IMR-90 (cell line): ENCODE data around the gene SBF2. TPM values are rescaled to one million over a fixed set of nuclear protein-coding genes. Genes with fewer than 3 reads are reported as not detected.

Experiments used
- ATAC-seq: fragments of 200-7000 bp; cut with Tn5 transposase; 2 replicates; pipeline ENCODE4 v1.9.1; 2020; ENCODE audit warnings: low read depth, mild to moderate bottlenecking, moderate library complexity
- BruUV-seq: library from RNA; stranded (reverse); fragments of 400-500 nt; replicated peaks from 2 replicates; lab custom pipeline; 2021; lab: Mats Ljungman, UMichigan
- CTCF ChIA-PET: fragments of 300-600 bp; formaldehyde crosslinking; extraction: SDS; loops from one replicate; lab custom pipeline; 2021; ENCODE audit warnings: antibody characterized with exemption; lab: Yijun Ruan, JAX
- POLR2A ChIA-PET: fragments of 300-600 bp; sonication (Branson Sonifier 250); formaldehyde crosslinking; loops from one replicate; lab custom pipeline; 2022; ENCODE audit warnings: antibody characterized with exemption; ENCODE audit not compliant: unreplicated experiment; lab: Charles Lee
- DNase-seq: peaks from one replicate; pipeline ENCODE4 v3.0.0; 2013
- H2AFZ ChIP-seq: replicated peaks from 2 replicates; pipeline ENCODE3; 2013; ENCODE audit warnings: low read length, mild to moderate bottlenecking; ENCODE audit not compliant: poor library complexity
- H2AK5ac ChIP-seq: 2 replicates; pipeline ENCODE4 v1.6.1; 2013; ENCODE audit warnings: low read depth, low read length, inconsistent platforms
- H2AK9ac ChIP-seq: replicated peaks from 2 replicates; pipeline ENCODE3; 2013; ENCODE audit warnings: mild to moderate bottlenecking, low read depth, low read length, moderate library complexity; ENCODE audit not compliant: poor library complexity
- H2BK120ac ChIP-seq: 2 replicates; pipeline ENCODE4 v1.6.1; 2013; ENCODE audit warnings: low read depth, low read length, inconsistent platforms
- H2BK15ac ChIP-seq: 3 replicates; pipeline ENCODE4 v1.6.1; 2013; ENCODE audit warnings: low read depth, low read length, inconsistent platforms
- H2BK20ac ChIP-seq: 2 replicates; pipeline ENCODE4 v1.6.1; 2013; ENCODE audit warnings: low read depth, mild to moderate bottlenecking, inconsistent platforms, low read length, moderate library complexity
- H2BK5ac ChIP-seq: 2 replicates; pipeline ENCODE4 v1.6.1; 2013; ENCODE audit warnings: mild to moderate bottlenecking, low read depth, low read length, inconsistent platforms; ENCODE audit not compliant: poor library complexity, severe bottlenecking
- H3K14ac ChIP-seq: replicated peaks from 2 replicates; pipeline ENCODE4 v1.6.1; 2013; ENCODE audit warnings: low read depth, low read length, inconsistent platforms
- H3K18ac ChIP-seq: 2 replicates; pipeline ENCODE4 v1.6.1; 2013; ENCODE audit warnings: low read depth, low read length, control low read depth
- H3K23ac ChIP-seq: 2 replicates; pipeline ENCODE4 v1.6.1; 2013; ENCODE audit warnings: low read depth, low read length, inconsistent platforms
- H3K27ac ChIP-seq: 2 replicates; pipeline ENCODE4 v1.5.1; 2013; ENCODE audit warnings: mild to moderate bottlenecking, control low read depth, low read length; ENCODE audit not compliant: insufficient read depth
- H3K27me3 ChIP-seq: 2 replicates; pipeline ENCODE4 v1.6.1; 2013; ENCODE audit warnings: low read length; ENCODE audit not compliant: control insufficient read depth, insufficient read depth
- H3K36me3 ChIP-seq: 2 replicates; pipeline ENCODE4 v1.6.1; 2013; ENCODE audit warnings: low read length, mixed read lengths; ENCODE audit not compliant: control insufficient read depth, insufficient read depth
- H3K4ac ChIP-seq: 2 replicates; pipeline ENCODE4 v1.6.1; 2013; ENCODE audit warnings: low read depth, low read length, inconsistent platforms
- H3K4me1 ChIP-seq: 2 replicates; pipeline ENCODE4 v1.6.1; 2013; ENCODE audit warnings: low read length, mixed read lengths; ENCODE audit not compliant: control insufficient read depth, insufficient read depth
- H3K4me2 ChIP-seq: 2 replicates; pipeline ENCODE4 v1.6.1; 2013; ENCODE audit warnings: low read depth, mild to moderate bottlenecking, control low read depth, low read length, moderate library complexity
- H3K4me3 ChIP-seq: 2 replicates; pipeline ENCODE4 v1.5.1; 2013; ENCODE audit warnings: low read depth, mild to moderate bottlenecking, control low read depth, low read length, moderate library complexity; ENCODE audit not compliant: insufficient read depth
- H3K56ac ChIP-seq: 2 replicates; pipeline ENCODE4 v1.6.1; 2013; ENCODE audit warnings: low read length, inconsistent platforms; ENCODE audit not compliant: insufficient read depth; ENCODE audit errors: extremely low read depth
- H3K79me1 ChIP-seq, 2 experiments: 2 replicates each; pipeline ENCODE4 v1.6.1; 2013; ENCODE audit warnings: low read length in 2 of 2, inconsistent platforms in 1 of 2, low read depth in 1 of 2
- H3K9ac ChIP-seq: 2 replicates; pipeline ENCODE4 v1.6.1; 2013; ENCODE audit warnings: low read depth, low read length, control low read depth
- H3K9me1 ChIP-seq: 2 replicates; pipeline ENCODE4 v1.6.1; 2013; ENCODE audit warnings: low read length, inconsistent platforms; ENCODE audit not compliant: insufficient read depth
- H3K9me3 ChIP-seq: 2 replicates; pipeline ENCODE4 v1.6.1; 2013; ENCODE audit warnings: low read length; ENCODE audit not compliant: control insufficient read depth, insufficient read depth
- H4K20me1 ChIP-seq: 2 replicates; pipeline ENCODE4 v1.6.1; 2013; ENCODE audit warnings: low read length, inconsistent platforms; ENCODE audit not compliant: insufficient read depth
- H4K5ac ChIP-seq: 2 replicates; pipeline ENCODE4 v1.6.1; 2013; ENCODE audit warnings: mild to moderate bottlenecking, low read depth, low read length, control low read depth
- H4K8ac ChIP-seq, 2 experiments: 2 replicates each; pipeline ENCODE4 v1.6.1; 2013; ENCODE audit warnings: low read depth in 2 of 2, low read length in 2 of 2, control low read depth in 1 of 2, inconsistent platforms in 1 of 2
- H4K91ac ChIP-seq: 2 replicates; pipeline ENCODE4 v1.6.1; 2013; ENCODE audit warnings: low read depth, low read length, inconsistent platforms; ENCODE audit not compliant: insufficient read depth
- BHLHE40 ChIP-seq: fragments of 150-350 bp; IDR thresholded peaks from 2 replicates; pipeline ENCODE4 v1.6.1; 2016; ENCODE audit warnings: mild to moderate bottlenecking, low read depth, low read length
- CEBPB ChIP-seq: IDR thresholded peaks from 2 replicates; pipeline ENCODE4 v1.6.1; 2012; ENCODE audit warnings: low read depth, low read length, improper control_type of control experiment
- MAFK ChIP-seq: IDR thresholded peaks from 2 replicates; pipeline ENCODE4 v1.6.1; 2012; ENCODE audit warnings: low read depth, low read length, improper control_type of control experiment
- MAZ ChIP-seq: IDR thresholded peaks from 2 replicates; pipeline ENCODE4 v1.6.1; 2012; ENCODE audit warnings: low read depth, mild to moderate bottlenecking, low read length, improper control_type of control experiment, moderate library complexity, borderline replicate concordance
- NFE2L2 ChIP-seq: fragments of 150-350 bp; IDR thresholded peaks from 2 replicates; pipeline ENCODE4 v1.6.1; 2016; ENCODE audit warnings: low read depth, mild to moderate bottlenecking, low read length
- POLR2A ChIP-seq: IDR thresholded peaks from 2 replicates; pipeline ENCODE4 v1.6.1; 2012; ENCODE audit warnings: mild to moderate bottlenecking, low read depth, low read length
- RAD21 ChIP-seq: IDR thresholded peaks from 2 replicates; pipeline ENCODE4 v1.6.1; 2012; ENCODE audit warnings: low read length, improper control_type of control experiment
- WGBS, 2 experiments: methylation state at CpG; one replicate each; pipeline versions ENCODE4 v1.1.5 to v1.1.7; 2013; ENCODE audit warnings: missing lambda C conversion rate in 2 of 2; ENCODE audit not compliant: insufficient read length in 1 of 2; ENCODE audit errors: extremely low coverage in 2 of 2; 5-methylcytosine and 5-hydroxymethylcytosine counted together
- dilution Hi-C: fragments of 300-500 bp; cut with HindIII; formaldehyde crosslinking; loops from one replicate; pipeline ENCODE4 v1.14.3; 2018; ENCODE audit warnings: low sequenced_read_pairs; ENCODE audit not compliant: unreplicated experiment
- in situ Hi-C: fragments of 300-500 bp; cut with MboI; formaldehyde crosslinking; loops from 3 replicates; pipeline ENCODE4 v1.14.3; 2019; ENCODE audit warnings: low sequenced_read_pairs, inconsistent platforms, mixed read lengths
- intact Hi-C: fragments of 100-400 bp; cut with micrococcal nuclease; formaldehyde crosslinking; loops from 2 replicates; pipeline ENCODE4 v1.10.0; 2022
- polyA plus RNA-seq, 3 experiments: library from polyadenylated mRNA; depleted of rRNA; stranded (reverse); fragments of >200 nt; gene quantifications; 2 replicates each; pipeline ENCODE4 v1.2.3, GENCODE V29; 2012; ENCODE audit warnings: low replicate concordance in 1 of 3
- total RNA-seq: library from RNA; depleted of rRNA; stranded (reverse); fragments of >200 nt; gene quantifications from 2 replicates; pipeline ENCODE4 v1.2.3, GENCODE V29; 2012
- TF ChIP-seq, protein P1 (sequence below): fragments of 150-350 bp; IDR thresholded peaks from 2 replicates; pipeline ENCODE4 v1.6.1; 2016; ENCODE audit warnings: low read depth, mild to moderate bottlenecking, low read length, moderate library complexity, borderline replicate concordance

The SBF2 gene
- total and polyA plus RNA-seq, 2 of the 4 experiments (the other 2 are of a cell fraction), result 23.8 to 51.8 TPM

DNA sequence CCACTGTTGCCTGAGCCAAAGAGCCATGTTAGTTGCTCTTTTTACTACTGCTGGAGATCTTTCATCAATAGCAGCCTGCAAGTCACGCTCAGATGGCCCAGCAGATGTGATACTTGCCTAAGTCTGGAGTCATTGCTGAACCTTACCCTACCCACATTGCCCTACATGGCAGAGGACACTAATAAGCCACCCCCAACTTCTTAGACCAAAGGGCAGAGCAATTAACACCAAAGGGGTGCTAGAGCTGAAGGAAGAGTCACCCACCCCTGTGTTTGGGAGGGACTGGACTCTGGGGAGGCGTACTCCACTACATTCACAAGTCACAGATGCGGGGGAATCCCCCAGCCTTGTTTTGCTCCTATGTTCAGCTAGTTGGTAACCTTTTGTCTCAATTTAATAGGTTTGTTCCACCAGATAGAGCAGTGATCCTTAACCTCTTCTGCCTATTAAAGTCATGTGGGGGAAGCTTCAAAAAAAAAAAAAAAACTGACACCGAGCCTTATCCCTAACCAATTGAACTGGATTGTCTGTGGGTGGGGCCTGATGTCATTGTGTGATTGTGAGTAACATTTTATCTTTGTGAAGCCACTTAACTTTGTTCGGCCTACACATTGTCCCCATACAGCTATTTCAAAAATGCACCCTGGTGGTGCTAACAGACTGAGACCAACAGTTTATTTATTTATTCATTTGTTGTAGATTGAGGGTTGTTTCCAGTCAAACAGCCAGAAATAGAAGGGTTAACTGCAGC lies 23.9 kb upstream of the SBF2 start:
- Histone ChIP-seq H3K79me1 (peaks cover 0 to 3% of the 10 kb centered on the region in 2 experiments; a peak in 1 of 4 replicates), H3K4me1 (peaks cover 15% of the 10 kb centered on the region), H3K9me3 (no peaks in the 10 kb centered on the region), H3K4me3 (no peak overlapping the region), H3K23ac (no peak overlapping the region), H3K4ac (peak overlapping the region; percentile 24; the same call in 1 of the 2 replicates), H4K8ac (peak overlapping the region; percentile 19 to 53; a peak in 1 of 4 replicates), H2AK5ac (peak overlapping the region; percentile 67), H2AK9ac (no peak overlapping the region), H2BK120ac (peak overlapping the region; percentile 24; the same call in 1 of the 2 replicates), H4K91ac (peak overlapping the region; percentile 46; the same call in 1 of the 2 replicates), H3K9ac (no peak overlapping the region), H2BK20ac (peak overlapping the region; percentile 59; the same call in 1 of the 2 replicates), H4K20me1 (no peaks in the 10 kb centered on the region), H3K27ac (no peak overlapping the region), H3K56ac (no peak overlapping the region), H3K14ac (0 out of 2 replicates have a peak overlapping the region, but pooled peaks have one; percentile 8), H2BK5ac (no peak overlapping the region), H3K27me3 (no peaks in the 10 kb centered on the region), H3K18ac (peak overlapping the region; percentile 10), H3K9me1 (peaks cover 6% of the 10 kb centered on the region; the same call in 1 of the 2 replicates), H2BK15ac (peak overlapping the region; percentile 82; the same call in 1 of the 3 replicates), H2AFZ (no peak overlapping the region), H3K36me3 (no peaks in the 10 kb centered on the region), H4K5ac (peak overlapping the region; percentile 83; the same call in 1 of the 2 replicates), H3K4me2 (no peak overlapping the region)
- ATAC-seq, result no peak; the same call in 1 of the 2 replicates
- BruUV-seq, result no TSS peak
- ChIA-PET CTCF (interaction anchor here (1.3 kb wide), 1 partner anchor 13 kb away, joined by 5 read pairs; the partner anchor contains the start of gene ADM), POLR2A (interaction anchor here (1.1 to 1.3 kb wide), 2 partner anchors 8 to 14 kb away, joined by 8 to 9 read pairs; partner anchors contain the start of gene ADM)
- dilution Hi-C loops (no loop called here), intact Hi-C loops (no loop called here), in situ Hi-C loops (loop anchor here (25.0 kb wide), 1 partner anchor 706 kb away; no protein-coding TSS in a partner anchor)
- DNase-seq, result no peak
- TF ChIP-seq RAD21, result no peak
- TF ChIP-seq POLR2A, result no peak
- no peak for TF ChIP-seq MAFK
- TF ChIP-seq NFE2L2, result no peak
- no peak for TF ChIP-seq BHLHE40
- TF ChIP-seq CEBPB, result no peak
- TF ChIP-seq MAZ, result no peak
- TF ChIP-seq, protein P1, sequence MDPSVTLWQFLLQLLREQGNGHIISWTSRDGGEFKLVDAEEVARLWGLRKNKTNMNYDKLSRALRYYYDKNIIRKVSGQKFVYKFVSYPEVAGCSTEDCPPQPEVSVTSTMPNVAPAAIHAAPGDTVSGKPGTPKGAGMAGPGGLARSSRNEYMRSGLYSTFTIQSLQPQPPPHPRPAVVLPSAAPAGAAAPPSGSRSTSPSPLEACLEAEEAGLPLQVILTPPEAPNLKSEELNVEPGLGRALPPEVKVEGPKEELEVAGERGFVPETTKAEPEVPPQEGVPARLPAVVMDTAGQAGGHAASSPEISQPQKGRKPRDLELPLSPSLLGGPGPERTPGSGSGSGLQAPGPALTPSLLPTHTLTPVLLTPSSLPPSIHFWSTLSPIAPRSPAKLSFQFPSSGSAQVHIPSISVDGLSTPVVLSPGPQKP, result no peak
- 100% methylated on average over 1 of the region's 5 CpGs; no CpG with 5 or more reads in 1 of the 2 experiments for WGBS, 2 experiments
